Thoracic aorta (tissue), 2 donors: Measurements from ENCODE around the gene ZNF628. TPM values are rescaled to one million over a fixed set of nuclear protein-coding genes. Genes with fewer than 3 reads are reported as not detected.

ENCODE experiments used
- ATAC-seq: fragments of 150-250 bp; one replicate; pipeline ENCODE4 v1.8.0; 2017; ENCODE audit warnings: low read depth; ENCODE audit not compliant: insufficient number of reproducible peaks, low FRiP score
- DNase-seq: peaks from one replicate; pipeline ENCODE4 v3.0.0-alpha.2; 2020; ENCODE audit warnings: low spot score
- H3K27ac ChIP-seq, 2 donors: fragments of 200-600 bp; sonication (generic); 1 replicate in 1 of 2; 2 replicates in 1 of 2; pipeline ENCODE4 v1.5.1; 2016; ENCODE audit warnings: mild to moderate bottlenecking in 2 of 2, moderate library complexity in 2 of 2
- H3K27me3 ChIP-seq: fragments of 200-600 bp; sonication (generic); replicated peaks from 2 replicates; pipeline ENCODE4 v1.6.0; 2016; ENCODE audit warnings: mild to moderate bottlenecking; ENCODE audit not compliant: insufficient read depth
- H3K36me3 ChIP-seq: fragments of 200-600 bp; sonication (generic); one replicate; pipeline ENCODE4 v1.5.1; 2016
- H3K4me1 ChIP-seq, 2 donors: fragments of 200-600 bp; sonication (generic); 1 replicate in 1 of 2; 2 replicates in 1 of 2; pipeline versions ENCODE4 v1.5.1 to v1.6.0; 2016; ENCODE audit warnings: low read depth in 2 of 2, mild to moderate bottlenecking in 1 of 2; ENCODE audit not compliant: control insufficient read depth in 1 of 2
- H3K4me3 ChIP-seq: fragments of 200-600 bp; sonication (generic); 2 replicates; pipeline ENCODE4 v1.5.1; 2016; ENCODE audit warnings: mild to moderate bottlenecking
- H3K9me3 ChIP-seq: fragments of 200-600 bp; sonication (generic); 2 replicates; pipeline ENCODE4 v1.5.1; 2016
- total RNA-seq, 2 donors: library from RNA; depleted of rRNA; stranded (reverse); fragments of >200 nt; gene quantifications; one replicate each; pipeline versions ENCODE4 v1.1.0 to v1.2.3, GENCODE V29; 2016
- TF ChIP-seq, protein P1 (sequence below): fragments of 200-600 bp; sonication (generic); IDR thresholded peaks from one replicate; pipeline ENCODE4 v1.5.1; 2019; ENCODE audit warnings: antibody characterized with exemption

Gene ZNF628
- total RNA-seq, 2 donors from 2014 or later, result 3.5 to 7.2 TPM

DNA sequence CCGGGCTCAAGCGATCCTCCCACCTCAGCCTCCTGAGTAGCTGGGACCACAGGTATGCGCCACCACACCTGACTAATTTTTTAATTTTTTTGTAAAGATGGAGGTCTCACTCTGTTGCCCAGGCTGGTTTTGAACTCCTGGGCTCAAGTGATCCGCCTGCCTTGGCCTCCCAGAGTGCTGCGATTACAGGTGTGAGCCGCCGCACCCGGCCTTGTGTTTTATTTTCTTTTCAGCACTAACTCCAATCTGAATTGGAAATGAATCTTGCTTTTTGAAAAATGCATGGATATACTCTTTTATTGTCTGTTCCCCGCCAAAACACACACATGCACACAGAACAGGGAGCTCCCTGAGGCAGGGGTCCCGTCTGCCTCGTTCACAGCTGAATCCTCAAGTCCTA is 13.7 kb upstream of the ZNF628 start:
- Histone ChIP-seq H3K4me1 (peaks cover 4 to 27% of the 10 kb centered on the region in 2 donors), H3K27me3 (no peaks in the 10 kb centered on the region), H3K9me3 (no peaks in the 10 kb centered on the region), H3K4me3 (no peak overlapping the region), H3K27ac (no peak overlapping the region), H3K36me3 (no peaks in the 10 kb centered on the region)
- TF ChIP-seq, protein P1, sequence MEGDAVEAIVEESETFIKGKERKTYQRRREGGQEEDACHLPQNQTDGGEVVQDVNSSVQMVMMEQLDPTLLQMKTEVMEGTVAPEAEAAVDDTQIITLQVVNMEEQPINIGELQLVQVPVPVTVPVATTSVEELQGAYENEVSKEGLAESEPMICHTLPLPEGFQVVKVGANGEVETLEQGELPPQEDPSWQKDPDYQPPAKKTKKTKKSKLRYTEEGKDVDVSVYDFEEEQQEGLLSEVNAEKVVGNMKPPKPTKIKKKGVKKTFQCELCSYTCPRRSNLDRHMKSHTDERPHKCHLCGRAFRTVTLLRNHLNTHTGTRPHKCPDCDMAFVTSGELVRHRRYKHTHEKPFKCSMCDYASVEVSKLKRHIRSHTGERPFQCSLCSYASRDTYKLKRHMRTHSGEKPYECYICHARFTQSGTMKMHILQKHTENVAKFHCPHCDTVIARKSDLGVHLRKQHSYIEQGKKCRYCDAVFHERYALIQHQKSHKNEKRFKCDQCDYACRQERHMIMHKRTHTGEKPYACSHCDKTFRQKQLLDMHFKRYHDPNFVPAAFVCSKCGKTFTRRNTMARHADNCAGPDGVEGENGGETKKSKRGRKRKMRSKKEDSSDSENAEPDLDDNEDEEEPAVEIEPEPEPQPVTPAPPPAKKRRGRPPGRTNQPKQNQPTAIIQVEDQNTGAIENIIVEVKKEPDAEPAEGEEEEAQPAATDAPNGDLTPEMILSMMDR, result no peak
- DNase-seq (no peak), ATAC-seq (no peak)

DNA sequence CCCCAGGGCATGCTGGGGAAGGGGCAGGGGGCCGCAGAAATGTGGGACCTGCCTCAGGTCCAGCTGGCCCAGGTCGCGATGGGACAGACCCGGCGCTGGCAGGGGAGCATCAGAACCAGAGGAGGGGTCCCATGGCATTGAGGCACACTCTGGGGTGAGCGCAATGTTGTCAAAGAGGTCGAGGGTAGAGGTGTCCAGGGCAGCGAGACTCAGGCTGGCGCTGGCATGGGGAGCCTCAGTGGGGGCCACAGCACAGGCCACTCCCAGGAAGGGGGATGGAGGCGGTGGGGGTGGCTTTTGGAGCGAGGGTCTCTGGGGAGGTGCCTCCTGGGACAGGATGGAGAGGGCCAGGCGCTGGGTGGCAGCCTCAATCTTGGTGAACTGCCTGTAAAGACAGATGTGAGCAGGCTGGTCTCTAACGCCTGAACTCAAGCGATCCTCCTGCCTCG is 12.8 kb upstream of the ZNF628 start:
- ATAC-seq (no peak), DNase-seq (no peak)
- no peaks in the 10 kb centered on the region for H3K27me3 ChIP-seq
- TF ChIP-seq, protein P1, result no peak
- H3K27ac ChIP-seq, result no peak overlapping the region
- peaks cover 4 to 31% of the 10 kb centered on the region in 2 donors for H3K4me1 ChIP-seq
- H3K9me3 ChIP-seq, result no peaks in the 10 kb centered on the region
- no peak overlapping the region for H3K4me3 ChIP-seq
- no peaks in the 10 kb centered on the region for H3K36me3 ChIP-seq

DNA sequence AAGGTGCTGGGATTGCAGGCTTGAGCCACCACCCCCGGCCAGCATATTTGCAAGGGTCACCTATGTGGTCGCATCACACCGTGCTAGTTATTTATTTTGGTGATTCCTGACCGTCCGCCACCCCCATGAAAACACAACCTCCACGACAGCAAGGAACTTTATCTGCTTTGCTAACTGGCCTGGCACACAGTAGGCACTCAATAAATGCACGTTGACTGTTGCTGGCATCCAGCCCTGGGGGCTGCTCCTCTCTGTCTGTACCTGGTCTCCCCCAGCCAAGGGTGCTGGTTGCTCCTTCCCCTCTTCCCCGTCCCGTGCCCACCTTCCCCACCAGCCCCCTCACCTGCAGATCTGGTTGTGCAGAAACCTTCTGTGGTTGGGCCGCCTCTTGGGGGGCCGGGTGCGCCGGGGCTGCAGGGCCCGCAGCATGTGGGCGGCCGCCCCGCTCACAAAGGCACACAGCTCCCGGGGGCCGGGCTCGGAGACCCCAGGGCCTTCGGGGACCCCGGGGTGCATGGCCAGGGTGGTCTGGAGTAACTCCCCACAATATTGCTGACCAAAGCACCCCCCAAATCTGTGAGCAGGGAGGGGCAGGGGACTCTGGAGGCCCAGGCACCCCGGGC is 12.3 kb upstream of the ZNF628 start:
- Histone ChIP-seq H3K4me3 (no peak overlapping the region), H3K4me1 (peaks cover 4 to 31% of the 10 kb centered on the region in 2 donors), H3K36me3 (no peaks in the 10 kb centered on the region), H3K27ac (no peak overlapping the region), H3K27me3 (no peaks in the 10 kb centered on the region), H3K9me3 (no peaks in the 10 kb centered on the region)
- no peak for ATAC-seq
- DNase-seq, result no peak
- TF ChIP-seq, protein P1, result no peak

DNA sequence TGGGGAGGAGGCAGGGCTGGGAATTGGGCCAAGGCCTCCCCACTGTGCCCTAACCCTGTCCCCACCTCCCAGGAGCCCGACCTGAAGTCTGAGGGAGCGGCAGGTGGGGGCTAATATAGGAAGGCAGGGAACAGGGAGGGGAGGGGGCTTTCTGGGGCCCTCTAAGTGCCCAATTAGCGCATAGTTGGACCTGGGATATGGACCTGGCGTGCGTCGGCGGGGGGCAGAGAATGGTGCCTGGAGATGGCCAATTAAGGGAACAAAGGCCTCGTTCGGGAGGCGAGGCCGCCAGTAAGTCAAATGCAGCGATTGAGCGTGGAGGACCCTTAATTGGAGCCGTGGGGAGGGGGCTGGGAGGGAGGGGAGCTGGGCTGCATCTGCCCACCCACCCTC is 11.8 kb upstream of the ZNF628 start, which contains the start of gene C19orf85:
C19orf85 (minus strand) TSS at position 90 of the 393 bp plus-strand sequence. CDS start 197 bp downstream, outside the sequence.
- TF ChIP-seq, protein P1, result no peak
- H3K27me3 ChIP-seq, result no peaks in the 10 kb centered on the region
- peaks cover 4 to 28% of the 10 kb centered on the region in 2 donors for H3K4me1 ChIP-seq
- ATAC-seq (no peak), DNase-seq (no peak)
- no peaks in the 10 kb centered on the region for H3K9me3 ChIP-seq
- H3K4me3 ChIP-seq, result no peak within 1 kb of the TSS
- no peaks in the 10 kb centered on the region for H3K36me3 ChIP-seq
- H3K27ac ChIP-seq, result no peak within 1 kb of the TSS

DNA sequence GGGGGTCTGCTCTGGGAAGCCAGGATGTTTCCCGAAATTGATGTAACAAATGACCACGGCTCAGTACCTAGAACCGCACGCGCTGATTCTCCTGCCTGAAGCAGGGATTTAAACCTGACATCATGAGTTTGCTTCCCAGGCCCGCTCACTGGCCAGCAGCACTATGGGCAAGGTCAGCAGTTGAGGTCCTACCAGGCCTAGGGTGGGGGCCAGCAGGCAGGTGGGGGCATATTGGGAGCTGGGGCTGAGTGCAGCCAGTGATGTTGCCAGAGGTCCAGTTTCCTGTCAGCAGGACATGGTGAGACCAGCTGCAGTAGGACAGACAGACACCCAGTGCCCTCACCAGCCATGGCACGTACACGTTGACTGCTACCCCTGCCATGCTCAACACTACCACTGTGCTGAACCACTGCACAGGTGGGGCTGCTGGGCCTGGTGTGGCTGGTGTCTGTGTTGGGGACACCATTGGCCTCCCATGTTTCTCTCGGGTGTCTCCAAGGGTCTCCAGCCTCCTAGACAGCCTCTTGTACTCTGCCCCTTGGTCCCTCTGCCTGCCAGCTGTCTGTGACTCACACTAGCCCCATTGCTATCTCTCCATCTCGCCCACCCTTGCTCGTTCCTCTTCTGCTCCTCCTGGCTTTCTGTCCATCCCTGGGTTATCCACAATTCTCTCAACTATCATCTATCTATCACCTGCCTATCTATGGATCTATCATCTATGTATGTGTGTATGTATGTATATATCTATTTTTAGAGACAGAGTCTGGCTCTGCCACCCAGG is 10.8 kb upstream of the ZNF628 start:
- Histone ChIP-seq H3K27ac (no peak overlapping the region), H3K36me3 (no peaks in the 10 kb centered on the region), H3K4me1 (peaks cover 1 to 19% of the 10 kb centered on the region in 2 donors), H3K27me3 (no peaks in the 10 kb centered on the region), H3K4me3 (no peak overlapping the region), H3K9me3 (no peaks in the 10 kb centered on the region)
- TF ChIP-seq, protein P1, result no peak
- no peak for ATAC-seq
- no peak for DNase-seq
